Activated T-helper 1 cell treated with anti-CD3 and anti-CD28 coated beads, Interleukin-2, amount 50 U/mL, for 16 hours (primary cell): ENCODE measurements around the gene PTGDS.

Experiments
- DNase-seq, 2 donors: peaks; one replicate each; pipeline ENCODE4 v3.0.0-alpha.2; 2020; ENCODE audit warnings: low read depth in 1 of 2, low spot score in 1 of 2

The PTGDS gene

GRCh38 chr9:136972335-136972734 is 5.0 kb upstream of the PTGDS start:
- no peak for DNase-seq

GRCh38 chr9:136972743-136973142 is 4.6 kb upstream of the PTGDS start:
- DNase-seq, result no peak

GRCh38 chr9:136973618-136974617 is 3.4 kb upstream of the PTGDS start:
- DNase-seq, result no peak

GRCh38 chr9:136974817-136975535 is 2.3 kb upstream of the PTGDS start:
- no peak for DNase-seq

GRCh38 chr9:136975644-136976043 is 1.7 kb upstream of the PTGDS start:
- no peak for DNase-seq

GRCh38 chr9:136977649-136978072 is 357 bp downstream of the PTGDS start:
- DNase-seq, result no peak

GRCh38 chr9:136978073-136978864 is 965 bp downstream of the PTGDS start:
- peak; percentile 48 to 65 for DNase-seq

- DNase-seq, result no peak
Observed at GRCh38 chr9:136978865-136979544, 1.7 kb downstream of the PTGDS start.

GRCh38 chr9:136979769-136980587 is 2.7 kb downstream of the PTGDS start:
- no peak for DNase-seq

- DNase-seq, result no peak
Observed at GRCh38 chr9:136980669-136981478, 3.6 kb downstream of the PTGDS start.

GRCh38 chr9:136981588-136982231 is 4.4 kb downstream of the PTGDS start:
- DNase-seq, result no peak

- DNase-seq, result no peak
Observed at GRCh38 chr9:136982232-136983051, 5.1 kb downstream of the PTGDS start, which contains the start of gene LCNL1. Gene LCNL1 (plus strand): TSS chr9:136982993. CDS start chr9:136983587, 594 bp downstream.

- DNase-seq, result no peak
Observed at GRCh38 chr9:136983167-136983566, 5.9 kb downstream of the PTGDS start.

GRCh38 chr9:136983656-136984314 is 6.5 kb downstream of the PTGDS start:
- DNase-seq, result no peak

- no peak for DNase-seq
Observed at GRCh38 chr9:136984464-136985026, 7.2 kb downstream of the PTGDS start.

GRCh38 chr9:136985027-136985602 is 7.8 kb downstream of the PTGDS start:
- no peak for DNase-seq
